SK-N-SH treated with all-trans-retinoic acid at 6 μM for 48 hours (cell line): ENCODE results near the gene SURF2.

ENCODE experiments used
- ATAC-seq: fragments of 200-7000 bp; cut with Tn5 transposase; 3 replicates; pipeline ENCODE4 v1.9.1; 2020; ENCODE audit warnings: mild to moderate bottlenecking, moderate library complexity
- ARNTL ChIP-seq: fragments of 450-650 bp; formaldehyde crosslinking; IDR thresholded peaks from 2 replicates; pipeline ENCODE4 v1.5.0; 2020; ENCODE audit warnings: low read depth, mild to moderate bottlenecking, moderate library complexity, borderline replicate concordance
- BACH2 ChIP-seq: fragments of 250-450 bp; sonication (Bioruptor Pico); IDR thresholded peaks from 2 replicates; pipeline ENCODE4 v1.9.0; 2021; ENCODE audit warnings: mild to moderate bottlenecking, borderline replicate concordance
- CSDC2 ChIP-seq: fragments of 250-450 bp; sonication (Bioruptor Pico); IDR thresholded peaks from 2 replicates; pipeline ENCODE4 v1.5.0; 2020; ENCODE audit warnings: mild to moderate bottlenecking, moderate library complexity
- ESRRG ChIP-seq: fragments of 250-450 bp; sonication (Bioruptor Pico); IDR thresholded peaks from 2 replicates; pipeline ENCODE4 v1.6.1; 2021; ENCODE audit warnings: mild to moderate bottlenecking
- GLIS3 ChIP-seq: fragments of 250-450 bp; sonication (Bioruptor Pico); IDR thresholded peaks from 2 replicates; pipeline ENCODE4 v1.5.0; 2020; ENCODE audit warnings: mild to moderate bottlenecking, moderate library complexity
- ISL1 ChIP-seq: fragments of 250-450 bp; sonication (Bioruptor Pico); IDR thresholded peaks from 2 replicates; pipeline ENCODE4 v2.1.2; 2022; ENCODE audit warnings: mild to moderate bottlenecking, moderate library complexity
- OSR1 ChIP-seq: fragments of 250-450 bp; sonication (Bioruptor Pico); IDR thresholded peaks from 2 replicates; pipeline ENCODE4 v1.8.0; 2022; ENCODE audit warnings: moderate library complexity, mild to moderate bottlenecking, inconsistent platforms
- PATZ1 ChIP-seq: fragments of 250-450 bp; sonication (Bioruptor Pico); IDR thresholded peaks from 2 replicates; pipeline ENCODE4 v1.8.0; 2020; ENCODE audit warnings: mild to moderate bottlenecking, moderate library complexity, borderline replicate concordance
- POU6F1 ChIP-seq: fragments of 250-450 bp; sonication (Bioruptor Pico); IDR thresholded peaks from 2 replicates; pipeline ENCODE4 v1.8.0; 2021; ENCODE audit warnings: low read depth, mild to moderate bottlenecking, moderate library complexity, borderline replicate concordance
- PPARA ChIP-seq: fragments of 250-450 bp; sonication (Bioruptor Pico); IDR thresholded peaks from 2 replicates; pipeline ENCODE4 v1.5.0; 2020; ENCODE audit warnings: mild to moderate bottlenecking, borderline replicate concordance
- RARB ChIP-seq: fragments of 250-450 bp; sonication (Bioruptor Pico); IDR thresholded peaks from 2 replicates; pipeline ENCODE4 v1.8.0; 2021; ENCODE audit warnings: mild to moderate bottlenecking, moderate library complexity
- SNAI2 ChIP-seq: fragments of 250-450 bp; sonication (Bioruptor Pico); IDR thresholded peaks from 2 replicates; pipeline ENCODE4 v1.5.0; 2020; ENCODE audit warnings: mild to moderate bottlenecking, moderate library complexity
- TCF4 ChIP-seq: fragments of 250-450 bp; sonication (Bioruptor Pico); IDR thresholded peaks from 2 replicates; pipeline ENCODE4 v1.8.0; 2021; ENCODE audit warnings: mild to moderate bottlenecking, moderate library complexity, borderline replicate concordance
- TSHZ2 ChIP-seq: fragments of 250-450 bp; sonication (Bioruptor Pico); IDR thresholded peaks from 2 replicates; pipeline ENCODE4 v1.5.0; 2020; ENCODE audit warnings: mild to moderate bottlenecking, moderate library complexity
- ZC3H10 ChIP-seq: fragments of 250-450 bp; sonication (Bioruptor Pico); IDR thresholded peaks from 2 replicates; pipeline ENCODE4 v1.5.1; 2021; ENCODE audit warnings: mild to moderate bottlenecking, moderate library complexity
- ZFP3 ChIP-seq: fragments of 250-450 bp; sonication (Bioruptor Pico); IDR thresholded peaks from 2 replicates; pipeline ENCODE4 v1.5.0; 2020; ENCODE audit warnings: mild to moderate bottlenecking, moderate library complexity
- ZFP30 ChIP-seq: fragments of 450-650 bp; formaldehyde crosslinking; IDR thresholded peaks from 2 replicates; pipeline ENCODE4 v1.5.0; 2022; ENCODE audit warnings: mild to moderate bottlenecking, moderate library complexity
- ZNF565 ChIP-seq: fragments of 450-650 bp; formaldehyde crosslinking; conservative IDR thresholded peaks from 2 replicates; pipeline ENCODE4 v1.5.0; 2020; ENCODE audit warnings: low read depth, mild to moderate bottlenecking, moderate library complexity
- ZNF70 ChIP-seq: fragments of 450-650 bp; formaldehyde crosslinking; IDR thresholded peaks from 2 replicates; pipeline ENCODE4 v1.5.0; 2020; ENCODE audit warnings: mild to moderate bottlenecking, moderate library complexity
- ZNF8 ChIP-seq: fragments of 450-650 bp; formaldehyde crosslinking; IDR thresholded peaks from 2 replicates; pipeline ENCODE4 v1.5.0; 2020; ENCODE audit warnings: mild to moderate bottlenecking, moderate library complexity

Gene SURF2

GRCh38 chr9:133382507-133383141 lies 26.3 kb downstream of the SURF2 start:
- ATAC-seq = no peak
- TF ChIP-seq ZFP3 (CRISPR knock-in tag) (no peak), ZNF8 (CRISPR knock-in tag) (no peak), RARB (CRISPR knock-in tag) (no peak), GLIS3 (no peak), SNAI2 (CRISPR knock-in tag) (no peak), ESRRG (no peak), PPARA (CRISPR knock-in tag) (no peak)

GRCh38 chr9:133383438-133383837 lies 27.1 kb downstream of the SURF2 start:
- no peak for ATAC-seq

GRCh38 chr9:133384736-133385321 lies 28.5 kb downstream of the SURF2 start:
- ATAC-seq = no peak
- TF ChIP-seq POU6F1 (CRISPR knock-in tag) (no peak), ZFP3 (CRISPR knock-in tag) (no peak), TSHZ2 (no peak), TCF4 (CRISPR knock-in tag) (no peak), PPARA (CRISPR knock-in tag) (no peak), OSR1 (no peak), RARB (CRISPR knock-in tag) (no peak), ZNF70 (CRISPR knock-in tag) (no peak), PATZ1 (CRISPR knock-in tag) (no peak), SNAI2 (CRISPR knock-in tag) (no peak), ZNF565 (no peak), BACH2 (CRISPR knock-in tag) (no peak), ZFP30 (CRISPR knock-in tag) (no peak), ESRRG (no peak), ZC3H10 (CRISPR knock-in tag) (no peak), ZNF8 (CRISPR knock-in tag) (no peak), GLIS3 (no peak)

More at GRCh38 chr9:133383438-133383837, 27.1 kb downstream of the SURF2 start:
- TF ChIP-seq ZC3H10 (CRISPR knock-in tag) (no peak), SNAI2 (CRISPR knock-in tag) (no peak), ZFP30 (CRISPR knock-in tag) (no peak), ZNF8 (CRISPR knock-in tag) (no peak), ARNTL (CRISPR knock-in tag) (no peak), CSDC2 (no peak), OSR1 (no peak), PPARA (CRISPR knock-in tag) (no peak), ZFP3 (CRISPR knock-in tag) (no peak), PATZ1 (CRISPR knock-in tag) (no peak), ISL1 (no peak), RARB (CRISPR knock-in tag) (no peak), BACH2 (CRISPR knock-in tag) (no peak), GLIS3 (no peak)
